Fibroblast of skin of left biceps (primary cell): ENCODE results near the gene SC5D.

Experiments
- DNase-seq, 2 experiments: peaks; one replicate each; pipeline ENCODE4 v3.0.0-alpha.2; 2013; ENCODE audit warnings: low read depth in 2 of 2

Gene SC5D

DNA sequence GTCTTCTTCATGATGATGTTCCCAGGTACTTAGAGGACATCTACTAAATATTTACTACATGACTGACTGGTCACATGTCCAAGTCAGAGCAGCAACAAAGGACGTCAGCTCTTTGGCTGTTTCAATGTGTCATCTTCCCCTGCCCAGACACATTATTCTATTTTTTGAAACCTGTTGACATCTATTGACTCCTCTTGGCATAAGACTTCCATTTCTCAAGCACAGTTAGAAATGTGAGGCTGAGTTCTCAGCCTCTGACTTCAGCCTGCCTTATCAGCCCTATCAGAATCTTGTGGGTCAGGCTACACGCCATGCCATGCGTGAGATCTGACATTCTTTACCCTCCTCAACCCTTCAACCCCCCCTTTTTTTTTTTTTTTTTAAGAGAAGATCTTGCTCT lies 63.8 kb downstream of the SC5D start:
- no peak for DNase-seq
